NT2/D1 (cell line): ENCODE results near the gene SLC1A7.

Experiments
- DNase-seq: peaks from one replicate; pipeline ENCODE4 v3.0.0-alpha.2; 2011; ENCODE audit warnings: low read depth, low spot score
- H3K27me3 ChIP-seq: 2 replicates; pipeline ENCODE4 v1.6.0; 2011; ENCODE audit warnings: mild to moderate bottlenecking; ENCODE audit not compliant: insufficient read length, insufficient read depth
- H3K36me3 ChIP-seq: 2 replicates; pipeline ENCODE4 v1.6.1; 2011; ENCODE audit warnings: mild to moderate bottlenecking, low read length, mixed read lengths; ENCODE audit not compliant: insufficient read depth, insufficient read length
- H3K4me1 ChIP-seq: 2 replicates; pipeline ENCODE4 v1.5.1; 2011; ENCODE audit not compliant: insufficient read depth, insufficient read length
- H3K4me3 ChIP-seq: 2 replicates; pipeline ENCODE4 v1.5.1; 2011; ENCODE audit warnings: low read depth; ENCODE audit not compliant: insufficient read length
- H3K9ac ChIP-seq: 2 replicates; pipeline ENCODE4 v1.6.0; 2011; ENCODE audit warnings: low read depth; ENCODE audit not compliant: insufficient read length
- H3K9me3 ChIP-seq: 2 replicates; pipeline ENCODE4 v1.5.1; 2011; ENCODE audit warnings: mild to moderate bottlenecking, low read length; ENCODE audit not compliant: insufficient read depth
- SUZ12 ChIP-seq: IDR thresholded peaks from 2 replicates; pipeline ENCODE4 v1.6.1; 2011; ENCODE audit not compliant: insufficient read length, insufficient read depth; ENCODE audit errors: extremely low read depth
- YY1 ChIP-seq: IDR thresholded peaks from 2 replicates; pipeline ENCODE4 v1.6.1; 2011; ENCODE audit not compliant: insufficient read length, insufficient read depth
- ZNF274 ChIP-seq: IDR thresholded peaks from 2 replicates; pipeline ENCODE4 v1.6.1; 2011; ENCODE audit warnings: mild to moderate bottlenecking, low read depth, low read length

SLC1A7 gene

GRCh38 chr1:53092659-53093450 is 49.6 kb downstream of the SLC1A7 start:
- DNase-seq, result no peak
- H3K9me3 ChIP-seq, result peaks cover 20% of the 10 kb centered on the region; the same call in 1 of the 2 replicates
- no peak for TF ChIP-seq YY1
- TF ChIP-seq SUZ12, result no peak
- TF ChIP-seq ZNF274, result no peak
- no peak overlapping the region for H3K4me3 ChIP-seq
- H3K27me3 ChIP-seq, result no peaks in the 10 kb centered on the region
- no peak overlapping the region for H3K9ac ChIP-seq
- no peaks in the 10 kb centered on the region for H3K36me3 ChIP-seq
- peaks cover 18% of the 10 kb centered on the region for H3K4me1 ChIP-seq

- Histone ChIP-seq H3K9ac (peak overlapping the region; percentile 4), H3K36me3 (no peaks in the 10 kb centered on the region), H3K4me1 (peaks cover 18% of the 10 kb centered on the region), H3K27me3 (no peaks in the 10 kb centered on the region), H3K4me3 (no peak overlapping the region), H3K9me3 (peaks cover 12% of the 10 kb centered on the region; the same call in 1 of the 2 replicates)
- DNase-seq, result no peak
- no peak for TF ChIP-seq SUZ12
- no peak for TF ChIP-seq YY1
- no peak for TF ChIP-seq ZNF274
Measured at GRCh38 chr1:53091841-53092645, 50.4 kb downstream of the SLC1A7 start.

- H3K9me3 ChIP-seq, result peaks cover under 1% of the 10 kb centered on the region; the same call in 1 of the 2 replicates
- H3K4me1 ChIP-seq, result peaks cover 18% of the 10 kb centered on the region
- H3K36me3 ChIP-seq, result no peaks in the 10 kb centered on the region
- DNase-seq, result no peak
- H3K27me3 ChIP-seq, result no peaks in the 10 kb centered on the region
- H3K4me3 ChIP-seq, result no peak overlapping the region
- H3K9ac ChIP-seq, result no peak overlapping the region
- TF ChIP-seq ZNF274 (no peak), SUZ12 (no peak), YY1 (no peak)
Measured at GRCh38 chr1:53090227-53091147, 52.0 kb downstream of the SLC1A7 start.

- no peak for DNase-seq
- Histone ChIP-seq H3K9me3 (no peaks in the 10 kb centered on the region), H3K9ac (no peak overlapping the region), H3K4me3 (no peak overlapping the region), H3K36me3 (no peaks in the 10 kb centered on the region), H3K27me3 (no peaks in the 10 kb centered on the region), H3K4me1 (peaks cover 18% of the 10 kb centered on the region)
- TF ChIP-seq YY1 (no peak), ZNF274 (no peak), SUZ12 (no peak)
Measured at GRCh38 chr1:53089478-53090226, 52.8 kb downstream of the SLC1A7 start.

- Histone ChIP-seq H3K4me3 (no peak overlapping the region), H3K9ac (no peak overlapping the region), H3K36me3 (no peaks in the 10 kb centered on the region), H3K4me1 (peaks cover 17% of the 10 kb centered on the region), H3K9me3 (no peaks in the 10 kb centered on the region), H3K27me3 (no peaks in the 10 kb centered on the region)
- TF ChIP-seq SUZ12, result no peak
- TF ChIP-seq ZNF274, result no peak
- TF ChIP-seq YY1, result no peak
- no peak for DNase-seq
Measured at GRCh38 chr1:53088616-53089300, 53.7 kb downstream of the SLC1A7 start.

GRCh38 chr1:53087332-53088285 is 54.8 kb downstream of the SLC1A7 start:
- no peak overlapping the region for H3K4me3 ChIP-seq
- H3K27me3 ChIP-seq, result no peaks in the 10 kb centered on the region
- no peaks in the 10 kb centered on the region for H3K36me3 ChIP-seq
- TF ChIP-seq SUZ12, result no peak
- TF ChIP-seq YY1, result no peak
- no peak for TF ChIP-seq ZNF274
- no peaks in the 10 kb centered on the region for H3K9me3 ChIP-seq
- peaks cover 18% of the 10 kb centered on the region for H3K4me1 ChIP-seq
- no peak overlapping the region for H3K9ac ChIP-seq
- DNase-seq, result peak; percentile 47
